Measurements from ENCODE around the gene TWIST2. TPM values are rescaled to one million over a fixed set of nuclear protein-coding genes. Genes with fewer than 3 reads are reported as not detected.

Gene TWIST2
- polyA plus RNA-seq, 1 donor from 2014 or later = not detected

DNA sequence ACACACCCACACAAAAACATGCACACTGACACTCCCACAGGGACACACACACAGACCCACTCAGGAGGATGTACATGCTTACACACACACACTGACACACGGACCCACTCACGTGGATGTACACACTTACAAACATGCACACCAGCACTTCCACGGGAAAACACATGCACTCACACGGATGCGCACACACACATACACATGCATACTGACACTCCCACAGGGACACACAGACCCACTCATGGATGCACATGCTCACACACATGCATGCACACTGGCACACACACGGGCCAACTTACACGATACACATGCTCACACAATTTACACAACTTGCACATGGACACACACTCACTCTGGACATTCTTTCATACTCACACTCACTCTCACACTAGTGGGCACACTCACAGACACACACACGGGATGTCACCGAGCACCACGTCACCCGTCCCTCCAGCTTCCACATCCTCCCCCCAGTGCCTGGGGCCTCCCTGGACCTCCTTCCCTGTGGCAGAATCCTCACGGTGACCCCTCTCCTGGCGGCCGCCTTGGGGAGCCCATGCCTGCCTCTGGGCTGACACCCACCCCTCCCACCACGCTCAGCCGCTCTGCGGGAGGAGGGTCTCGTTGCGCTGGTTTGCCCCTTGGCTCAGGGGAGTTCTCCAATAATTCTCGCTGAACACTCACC lies 58.5 kb downstream of the TWIST2 start:
- TF ChIP-seq RAD21 (conservative IDR thresholded peaks at IDR 0.05) (no peak), EZH2 (IDR thresholded peaks at IDR 0.05; ENCODE audit: borderline replicate concordance, insufficient read depth, low read length, poor library complexity, severe bottlenecking) (no peak), SMC3 (conservative IDR thresholded peaks at IDR 0.05; ENCODE audit: poor library complexity) (no peak)
- H3K4me2 ChIP-seq (ENCODE audit: low read length) = no peak overlapping the region

DNA sequence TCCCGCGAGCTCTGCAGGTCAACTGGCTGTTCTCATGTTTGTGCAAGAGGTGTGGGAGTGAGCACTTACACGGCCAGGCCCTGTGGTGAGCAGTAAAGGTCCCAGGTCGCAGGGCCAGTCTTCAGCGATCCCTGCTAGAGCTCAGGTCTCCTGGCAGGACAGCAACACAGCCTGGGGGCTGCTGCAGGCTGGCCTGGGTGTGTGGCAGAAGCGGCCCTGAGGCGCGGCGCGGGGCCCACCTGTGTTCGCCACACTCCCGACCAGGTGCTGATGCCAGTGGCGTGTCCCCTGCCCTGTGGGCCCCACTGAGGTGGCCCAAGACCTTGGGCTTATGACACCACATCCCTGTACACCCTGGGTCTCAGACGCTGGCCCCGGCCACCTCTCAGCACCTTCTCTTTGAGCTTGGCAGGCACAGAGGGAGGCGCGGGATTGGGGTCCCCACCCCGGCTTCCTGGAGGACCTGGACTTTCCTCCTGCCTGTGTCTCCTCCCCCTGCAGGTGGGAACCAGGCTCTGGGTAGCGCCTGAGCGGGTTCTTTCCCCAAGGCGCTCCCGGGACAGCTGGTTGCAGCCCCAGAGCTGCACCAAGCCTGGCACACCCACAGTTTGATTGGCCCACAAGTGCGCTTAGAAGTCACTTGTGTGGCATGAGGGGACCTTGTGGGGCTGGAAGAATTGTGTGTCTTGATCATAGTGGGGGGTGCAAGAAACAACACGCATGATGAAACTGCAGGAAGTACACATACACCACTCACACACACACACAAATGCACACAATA lies 59.2 kb downstream of the TWIST2 start:
- Histone ChIP-seq H2AFZ (ENCODE audit: low read depth, low read length) (no peak overlapping the region), H3K36me3 (ENCODE audit: insufficient read depth, low read length) (no peaks in the 10 kb centered on the region), H4K20me1 (ENCODE audit: insufficient read depth) (no peaks in the 10 kb centered on the region), H3K27me3 (ENCODE audit: insufficient read depth, low read depth, low read length) (no peaks in the 10 kb centered on the region), H3K4me2 (ENCODE audit: low read length) (no peak overlapping the region), H3K9me3 (ENCODE audit: low read length) (no peaks in the 10 kb centered on the region), H3F3A (ENCODE audit: insufficient read depth, low read length, poor library complexity, severe bottlenecking) (no peaks in the 10 kb centered on the region), H3K9ac (ENCODE audit: low read length) (no peak overlapping the region), H3K79me2 (replicated peaks; ENCODE audit: insufficient read depth, low read length) (no peaks in the 10 kb centered on the region), H3K27ac (ENCODE audit: low read length) (no peak overlapping the region), H3K4me3 (ENCODE audit: low read length) (no peak overlapping the region), H3K9me2 (ENCODE audit: insufficient read depth, low read length) (no peaks in the 10 kb centered on the region)
- TF ChIP-seq MXI1 (conservative IDR thresholded peaks at IDR 0.05; ENCODE audit: poor library complexity, severe bottlenecking) (no peak), SMC3 (conservative IDR thresholded peaks at IDR 0.05; ENCODE audit: poor library complexity) (no peak), EP300 (conservative IDR thresholded peaks at IDR 0.05; ENCODE audit: poor library complexity, severe bottlenecking) (no peak), EZH2 (IDR thresholded peaks at IDR 0.05; ENCODE audit: borderline replicate concordance, insufficient read depth, low read length, poor library complexity, severe bottlenecking) (no peak)
- TF ChIP-seq, protein P1, sequence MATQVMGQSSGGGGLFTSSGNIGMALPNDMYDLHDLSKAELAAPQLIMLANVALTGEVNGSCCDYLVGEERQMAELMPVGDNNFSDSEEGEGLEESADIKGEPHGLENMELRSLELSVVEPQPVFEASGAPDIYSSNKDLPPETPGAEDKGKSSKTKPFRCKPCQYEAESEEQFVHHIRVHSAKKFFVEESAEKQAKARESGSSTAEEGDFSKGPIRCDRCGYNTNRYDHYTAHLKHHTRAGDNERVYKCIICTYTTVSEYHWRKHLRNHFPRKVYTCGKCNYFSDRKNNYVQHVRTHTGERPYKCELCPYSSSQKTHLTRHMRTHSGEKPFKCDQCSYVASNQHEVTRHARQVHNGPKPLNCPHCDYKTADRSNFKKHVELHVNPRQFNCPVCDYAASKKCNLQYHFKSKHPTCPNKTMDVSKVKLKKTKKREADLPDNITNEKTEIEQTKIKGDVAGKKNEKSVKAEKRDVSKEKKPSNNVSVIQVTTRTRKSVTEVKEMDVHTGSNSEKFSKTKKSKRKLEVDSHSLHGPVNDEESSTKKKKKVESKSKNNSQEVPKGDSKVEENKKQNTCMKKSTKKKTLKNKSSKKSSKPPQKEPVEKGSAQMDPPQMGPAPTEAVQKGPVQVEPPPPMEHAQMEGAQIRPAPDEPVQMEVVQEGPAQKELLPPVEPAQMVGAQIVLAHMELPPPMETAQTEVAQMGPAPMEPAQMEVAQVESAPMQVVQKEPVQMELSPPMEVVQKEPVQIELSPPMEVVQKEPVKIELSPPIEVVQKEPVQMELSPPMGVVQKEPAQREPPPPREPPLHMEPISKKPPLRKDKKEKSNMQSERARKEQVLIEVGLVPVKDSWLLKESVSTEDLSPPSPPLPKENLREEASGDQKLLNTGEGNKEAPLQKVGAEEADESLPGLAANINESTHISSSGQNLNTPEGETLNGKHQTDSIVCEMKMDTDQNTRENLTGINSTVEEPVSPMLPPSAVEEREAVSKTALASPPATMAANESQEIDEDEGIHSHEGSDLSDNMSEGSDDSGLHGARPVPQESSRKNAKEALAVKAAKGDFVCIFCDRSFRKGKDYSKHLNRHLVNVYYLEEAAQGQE (IDR thresholded peaks at IDR 0.05; ENCODE audit: borderline replicate concordance) = no peak

More for the DNA sequence above, 58.5 kb downstream of the TWIST2 start:
- Histone ChIP-seq H2AFZ (ENCODE audit: low read depth, low read length) (no peak overlapping the region), H3K9me3 (ENCODE audit: low read length) (no peaks in the 10 kb centered on the region), H3K36me3 (ENCODE audit: insufficient read depth, low read length) (no peaks in the 10 kb centered on the region), H3K27ac (ENCODE audit: low read length) (no peak overlapping the region), H3K79me2 (replicated peaks; ENCODE audit: insufficient read depth, low read length) (no peaks in the 10 kb centered on the region), H3K9ac (ENCODE audit: low read length) (no peak overlapping the region), H4K20me1 (ENCODE audit: insufficient read depth) (no peaks in the 10 kb centered on the region), H3K9me2 (ENCODE audit: insufficient read depth, low read length) (no peaks in the 10 kb centered on the region), H3K27me3 (ENCODE audit: insufficient read depth, low read depth, low read length) (no peaks in the 10 kb centered on the region), H3K4me3 (ENCODE audit: low read length) (no peak overlapping the region), H3F3A (ENCODE audit: insufficient read depth, low read length, poor library complexity, severe bottlenecking) (no peaks in the 10 kb centered on the region)

DNA sequence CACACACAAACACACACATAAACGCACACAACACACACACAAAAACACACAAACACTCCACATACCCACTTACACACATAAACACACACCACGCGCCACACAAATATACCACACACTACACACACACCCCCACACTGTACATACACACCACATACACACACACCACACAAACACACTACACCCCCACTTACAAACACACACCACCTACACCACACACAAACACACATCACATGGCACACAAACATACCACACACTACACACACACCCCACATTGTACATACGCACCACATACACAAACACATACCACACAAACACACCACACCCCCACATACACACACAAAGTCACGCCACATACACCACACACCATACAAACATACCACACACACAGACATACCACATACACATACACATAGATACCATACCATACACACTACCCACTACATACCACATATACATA lies 59.9 kb downstream of the TWIST2 start:
- Histone ChIP-seq H2AFZ (ENCODE audit: low read depth, low read length) (no peak overlapping the region), H3K27me3 (ENCODE audit: insufficient read depth, low read depth, low read length) (no peaks in the 10 kb centered on the region), H3F3A (ENCODE audit: insufficient read depth, low read length, poor library complexity, severe bottlenecking) (no peaks in the 10 kb centered on the region), H3K27ac (ENCODE audit: low read length) (no peak overlapping the region), H3K36me3 (ENCODE audit: insufficient read depth, low read length) (no peaks in the 10 kb centered on the region), H3K9me2 (ENCODE audit: insufficient read depth, low read length) (no peaks in the 10 kb centered on the region), H3K9me3 (ENCODE audit: low read length) (no peaks in the 10 kb centered on the region), H3K4me3 (ENCODE audit: low read length) (no peak overlapping the region), H3K9ac (ENCODE audit: low read length) (no peak overlapping the region), H3K4me2 (ENCODE audit: low read length) (no peak overlapping the region), H3K79me2 (replicated peaks; ENCODE audit: insufficient read depth, low read length) (no peaks in the 10 kb centered on the region), H4K20me1 (ENCODE audit: insufficient read depth) (no peaks in the 10 kb centered on the region)
- TF ChIP-seq MXI1 (conservative IDR thresholded peaks at IDR 0.05; ENCODE audit: poor library complexity, severe bottlenecking) = no peak
- TF ChIP-seq EP300 (conservative IDR thresholded peaks at IDR 0.05; ENCODE audit: poor library complexity, severe bottlenecking) = no peak

Measured in neural cell (in vitro differentiated cells).